LNCaP clone FGC (cell line): ENCODE results near the gene BFSP1.

Source experiments
- DNase-seq: peaks from one replicate; pipeline ENCODE4 v3.0.0-alpha.2; 2011; ENCODE audit warnings: low read depth
- H3K4me3 ChIP-seq: 2 replicates; pipeline ENCODE4 v1.5.1; 2011; ENCODE audit warnings: mild to moderate bottlenecking, low read depth, low read length, control low read depth
- CTCF ChIP-seq: IDR thresholded peaks from 2 replicates; pipeline ENCODE4 v1.5.1; 2012; ENCODE audit warnings: mild to moderate bottlenecking; ENCODE audit not compliant: control insufficient read depth, insufficient read depth; ENCODE audit errors: extremely low read depth

BFSP1 gene

DNA sequence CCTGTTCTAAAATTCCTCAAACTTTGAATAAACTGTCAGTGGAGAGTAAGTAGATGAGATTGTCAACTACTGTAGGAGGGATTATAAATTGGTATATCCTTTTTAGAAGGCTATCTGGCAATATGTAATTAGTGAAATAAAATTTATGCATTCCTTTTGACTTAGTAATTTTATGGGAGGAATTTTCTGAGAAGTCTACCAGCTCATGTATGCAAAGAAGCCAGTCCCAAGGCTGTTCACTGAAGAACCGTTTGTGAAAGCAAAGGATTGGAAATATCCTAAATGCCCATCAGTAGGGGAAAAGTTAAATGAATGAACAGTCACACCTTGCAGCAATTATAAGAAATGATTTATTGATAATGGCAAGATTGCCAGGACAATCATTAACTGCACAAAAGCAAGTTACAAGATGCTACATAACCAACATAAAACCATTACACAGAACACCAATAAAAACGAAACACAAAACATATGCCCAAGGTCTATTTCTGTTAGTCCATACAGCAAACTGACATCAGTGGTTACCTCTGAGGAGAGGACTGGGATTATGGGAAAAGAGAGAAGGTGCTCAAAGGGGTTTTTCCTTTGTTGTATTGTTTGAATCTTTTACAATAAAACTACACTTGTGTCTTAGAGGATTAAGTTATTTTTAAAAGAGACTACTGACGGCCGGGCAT, 34.1 kb upstream of the BFSP1 start:
- no peak for DNase-seq
- TF ChIP-seq CTCF: no peak

GRCh38 chr20:17562804-17563305, 31.7 kb upstream of the BFSP1 start:
- no peak for DNase-seq
- no peak overlapping the region for H3K4me3 ChIP-seq
- TF ChIP-seq CTCF: no peak

More for the DNA sequence above, 34.1 kb upstream of the BFSP1 start:
- H3K4me3 ChIP-seq: no peak overlapping the region

- DNase-seq: no peak
- TF ChIP-seq CTCF: no peak
These were observed 29.3 kb upstream of the BFSP1 start for GRCh38 chr20:17560344-17561074.

GRCh38 chr20:17559338-17559737, 28.2 kb upstream of the BFSP1 start:
- TF ChIP-seq CTCF: no peak
- DNase-seq: no peak
- H3K4me3 ChIP-seq: no peak overlapping the region

More at GRCh38 chr20:17560344-17561074, 29.3 kb upstream of the BFSP1 start:
- H3K4me3 ChIP-seq: no peak overlapping the region

GRCh38 chr20:17558941-17559304, 27.7 kb upstream of the BFSP1 start:
- TF ChIP-seq CTCF: no peak
- DNase-seq: no peak
- H3K4me3 ChIP-seq: no peak overlapping the region

DNA sequence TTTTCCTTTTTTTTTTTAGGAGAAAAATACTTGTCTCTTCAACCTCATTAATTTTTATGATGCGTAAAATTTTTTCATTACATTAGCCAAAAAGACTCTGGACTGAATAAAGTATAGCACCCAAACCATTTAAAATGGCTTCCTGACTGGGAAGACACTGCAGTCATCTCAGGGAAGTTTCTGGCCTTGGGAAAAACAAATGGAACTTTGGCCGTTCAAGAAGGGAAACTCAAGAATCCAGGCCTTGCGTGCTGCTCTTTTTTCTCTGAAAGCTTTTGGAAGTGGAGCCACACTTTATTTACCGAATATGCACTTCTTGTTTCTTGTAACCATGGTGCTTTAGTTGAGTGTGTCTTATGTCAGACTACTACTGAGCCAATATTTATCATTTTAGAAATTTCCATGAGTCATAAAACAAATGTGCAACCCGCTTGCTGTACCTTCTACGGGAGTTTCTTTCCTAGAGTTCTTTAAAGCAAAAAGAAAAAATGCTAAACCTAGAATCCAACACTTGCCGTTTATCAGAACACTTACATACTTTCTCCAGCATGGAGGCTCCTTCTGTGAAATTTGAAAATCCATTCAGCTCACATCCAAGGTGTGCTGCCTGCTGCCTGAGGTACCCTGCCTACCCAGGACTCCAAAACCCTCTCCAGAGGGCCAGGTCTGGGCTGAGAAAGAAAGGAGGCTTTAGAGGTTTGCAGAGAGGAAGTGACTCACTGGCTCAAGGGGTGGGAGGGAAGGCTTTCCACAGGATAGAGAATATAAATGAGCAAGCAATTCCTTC, 27.2 kb upstream of the BFSP1 start:
- DNase-seq: no peak
- H3K4me3 ChIP-seq: no peak overlapping the region

More for the DNA sequence above, 27.2 kb upstream of the BFSP1 start:
- no peak for TF ChIP-seq CTCF
